ENCODE data around the gene CFAP46.

DNA sequence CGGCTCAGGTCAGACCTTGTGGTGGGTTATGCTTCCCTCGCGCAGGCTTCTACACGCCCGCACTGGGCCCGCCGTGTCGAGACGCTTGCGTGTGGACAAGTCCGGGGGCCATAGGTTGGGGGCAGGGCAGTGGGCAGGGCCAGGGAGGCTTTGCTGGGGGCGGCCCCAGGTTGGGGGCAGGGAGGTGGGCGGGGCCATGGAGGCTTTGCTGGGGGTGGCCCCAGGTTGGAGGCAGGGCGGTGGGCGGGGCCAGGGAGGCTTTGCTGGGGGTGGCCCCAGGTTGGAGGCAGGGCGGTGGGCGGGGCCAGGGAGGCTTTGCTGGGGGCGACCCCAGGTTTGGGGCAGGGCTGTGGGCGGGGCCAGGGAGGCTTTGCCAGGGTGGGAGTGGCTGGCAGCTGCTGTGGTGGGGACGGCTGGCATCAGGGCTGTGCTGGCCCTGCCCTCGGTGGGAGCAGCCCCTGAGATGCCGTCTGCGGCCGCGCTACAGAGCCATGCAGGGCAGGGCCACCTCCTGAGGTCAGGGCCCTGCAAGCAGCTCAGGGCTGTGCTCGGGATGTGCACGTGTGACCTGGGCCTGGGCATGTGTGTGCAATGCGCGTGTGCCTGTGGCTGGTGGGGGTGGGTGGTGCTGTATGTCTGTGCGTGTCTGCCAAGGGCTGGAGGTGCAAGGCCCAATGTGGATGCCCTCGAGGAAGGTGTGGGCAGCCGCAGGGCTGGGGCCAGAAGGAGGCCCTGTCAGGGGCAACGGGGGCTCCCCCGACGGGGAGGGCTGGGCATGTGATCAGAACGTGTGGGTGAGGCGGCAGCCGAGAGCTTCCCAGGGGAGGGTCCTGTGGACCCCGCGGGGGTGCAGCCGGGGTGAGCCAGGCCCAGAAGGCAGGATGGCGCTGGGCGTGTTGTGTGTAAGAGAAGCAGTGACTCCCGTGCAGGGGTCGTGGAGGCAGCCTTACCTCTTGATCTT, 84.0 kb downstream of the CFAP46 start:
- TF ChIP-seq, protein P1, sequence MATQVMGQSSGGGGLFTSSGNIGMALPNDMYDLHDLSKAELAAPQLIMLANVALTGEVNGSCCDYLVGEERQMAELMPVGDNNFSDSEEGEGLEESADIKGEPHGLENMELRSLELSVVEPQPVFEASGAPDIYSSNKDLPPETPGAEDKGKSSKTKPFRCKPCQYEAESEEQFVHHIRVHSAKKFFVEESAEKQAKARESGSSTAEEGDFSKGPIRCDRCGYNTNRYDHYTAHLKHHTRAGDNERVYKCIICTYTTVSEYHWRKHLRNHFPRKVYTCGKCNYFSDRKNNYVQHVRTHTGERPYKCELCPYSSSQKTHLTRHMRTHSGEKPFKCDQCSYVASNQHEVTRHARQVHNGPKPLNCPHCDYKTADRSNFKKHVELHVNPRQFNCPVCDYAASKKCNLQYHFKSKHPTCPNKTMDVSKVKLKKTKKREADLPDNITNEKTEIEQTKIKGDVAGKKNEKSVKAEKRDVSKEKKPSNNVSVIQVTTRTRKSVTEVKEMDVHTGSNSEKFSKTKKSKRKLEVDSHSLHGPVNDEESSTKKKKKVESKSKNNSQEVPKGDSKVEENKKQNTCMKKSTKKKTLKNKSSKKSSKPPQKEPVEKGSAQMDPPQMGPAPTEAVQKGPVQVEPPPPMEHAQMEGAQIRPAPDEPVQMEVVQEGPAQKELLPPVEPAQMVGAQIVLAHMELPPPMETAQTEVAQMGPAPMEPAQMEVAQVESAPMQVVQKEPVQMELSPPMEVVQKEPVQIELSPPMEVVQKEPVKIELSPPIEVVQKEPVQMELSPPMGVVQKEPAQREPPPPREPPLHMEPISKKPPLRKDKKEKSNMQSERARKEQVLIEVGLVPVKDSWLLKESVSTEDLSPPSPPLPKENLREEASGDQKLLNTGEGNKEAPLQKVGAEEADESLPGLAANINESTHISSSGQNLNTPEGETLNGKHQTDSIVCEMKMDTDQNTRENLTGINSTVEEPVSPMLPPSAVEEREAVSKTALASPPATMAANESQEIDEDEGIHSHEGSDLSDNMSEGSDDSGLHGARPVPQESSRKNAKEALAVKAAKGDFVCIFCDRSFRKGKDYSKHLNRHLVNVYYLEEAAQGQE (IDR thresholded peaks at IDR 0.05; ENCODE audit: insufficient read depth in 1 of 2, low read depth in 2 of 2, low read length in 2 of 2), result no peak
- TF ChIP-seq POLR2AphosphoS5 (IDR thresholded peaks at IDR 0.05; ENCODE audit: low read depth, low read length) (no peak), SIN3A (IDR thresholded peaks at IDR 0.05; ENCODE audit: borderline replicate concordance, insufficient read depth, low read length) (no peak), TAF1 (IDR thresholded peaks at IDR 0.05; ENCODE audit: borderline replicate concordance, insufficient read depth, low read length) (no peak)
